Endodermal cell (in vitro differentiated cells): Measurements from ENCODE around the gene G3BP2. TPM values are rescaled to one million over a fixed set of nuclear protein-coding genes. Genes with fewer than 3 reads are reported as not detected.

Experiments
- DNase-seq: peaks from one replicate; pipeline ENCODE4 v3.0.0-alpha.2; 2017
- H3K27ac ChIP-seq: 2 replicates; pipeline ENCODE4 v1.5.1; 2013; ENCODE audit warnings: mild to moderate bottlenecking, low read depth, low read length, moderate library complexity
- H3K27me3 ChIP-seq: 2 replicates; pipeline ENCODE4 v1.6.1; 2013; ENCODE audit warnings: mild to moderate bottlenecking, low read length, moderate library complexity; ENCODE audit not compliant: insufficient read depth, control insufficient read depth, poor library complexity, severe bottlenecking
- H3K36me3 ChIP-seq: 2 replicates; pipeline ENCODE4 v1.7.0; 2013; ENCODE audit warnings: mild to moderate bottlenecking, low read length, moderate library complexity; ENCODE audit not compliant: control insufficient read depth, insufficient read depth
- H3K4me1 ChIP-seq: one replicate; pipeline ENCODE4 v1.7.0; 2013; ENCODE audit warnings: low read length; ENCODE audit not compliant: control insufficient read depth, insufficient read depth
- H3K4me3 ChIP-seq: 2 replicates; pipeline ENCODE4 v1.5.1; 2013; ENCODE audit warnings: mild to moderate bottlenecking, low read length, moderate library complexity
- H3K9ac ChIP-seq: 2 replicates; pipeline ENCODE4 v1.6.1; 2013; ENCODE audit warnings: mild to moderate bottlenecking, low read length, moderate library complexity; ENCODE audit not compliant: poor library complexity, severe bottlenecking; ENCODE audit errors: extremely low read depth
- H3K9me3 ChIP-seq: 2 replicates; pipeline ENCODE4 v1.6.1; 2013; ENCODE audit warnings: mild to moderate bottlenecking, low read length, moderate library complexity; ENCODE audit not compliant: control insufficient read depth
- H3K27ac Mint-ChIP-seq: 2 replicates; pipeline ENCODE4 v1.8.0; 2020; ENCODE audit warnings: mixed read lengths
- H3K27me3 Mint-ChIP-seq: 2 replicates; pipeline ENCODE4 v1.8.0; 2021; ENCODE audit warnings: mild to moderate bottlenecking, mixed read lengths; ENCODE audit not compliant: insufficient read depth
- H3K36me3 Mint-ChIP-seq: 2 replicates; pipeline ENCODE4 v1.8.0; 2020; ENCODE audit warnings: low read depth, mixed read lengths
- H3K4me1 Mint-ChIP-seq: 2 replicates; pipeline ENCODE4 v1.8.0; 2020; ENCODE audit warnings: mixed read lengths
- H3K4me3 Mint-ChIP-seq: 2 replicates; pipeline ENCODE4 v1.8.0; 2020; ENCODE audit warnings: mild to moderate bottlenecking, moderate library complexity, mixed read lengths
- H3K9me3 Mint-ChIP-seq: 2 replicates; pipeline ENCODE4 v1.8.0; 2020; ENCODE audit warnings: mild to moderate bottlenecking, mixed read lengths
- WGBS, 2 experiments: methylation state at CpG; one replicate each; pipeline versions ENCODE4 v1.1.5 to v1.1.7; 2013; ENCODE audit warnings: missing lambda C conversion rate in 2 of 2, mixed read lengths in 1 of 2; ENCODE audit not compliant: insufficient coverage in 1 of 2, insufficient read length in 1 of 2; 5-methylcytosine and 5-hydroxymethylcytosine counted together
- total RNA-seq, 2 donors: library from RNA; stranded (reverse); fragmentation: NEBNext Ultra II Directional in 1 of 2; extraction: Animal tissue kit (Norgen Biotek cat#: 25700) in 1 of 2; gene quantifications; 2 replicates in 1 of 2; 3 replicates in 1 of 2; pipeline ENCODE4 v1.2.1, GENCODE V29; 2021
- TF ChIP-seq, protein P1 (sequence below): fragments of 200-600 bp; sonication (generic); conservative IDR thresholded peaks from 2 replicates; pipeline ENCODE4 v1.5.0; 2021; ENCODE audit warnings: antibody characterized with exemption, mild to moderate bottlenecking

G3BP2 gene
- total RNA-seq, 2 donors from 2014 or later, result 176 to 183 TPM

GRCh38 chr4:75596061-75596460 lies 77.2 kb downstream of the G3BP2 start:
- H3K27ac Mint-ChIP-seq, result no peak overlapping the region
- no peaks in the 10 kb centered on the region for H3K4me1 Mint-ChIP-seq
- no peak overlapping the region for H3K4me3 ChIP-seq
- H3K4me3 Mint-ChIP-seq, result no peak overlapping the region
- no peaks in the 10 kb centered on the region for H3K4me1 ChIP-seq
- H3K27me3 Mint-ChIP-seq, result no peaks in the 10 kb centered on the region
- no peaks in the 10 kb centered on the region for H3K9me3 Mint-ChIP-seq
- no peak overlapping the region for H3K27ac ChIP-seq
- H3K36me3 Mint-ChIP-seq, result no peaks in the 10 kb centered on the region
- H3K27me3 ChIP-seq, result no peaks in the 10 kb centered on the region
- no peaks in the 10 kb centered on the region for H3K9me3 ChIP-seq
- no peak overlapping the region for H3K9ac ChIP-seq
- no peaks in the 10 kb centered on the region for H3K36me3 ChIP-seq
- WGBS, 2 experiments, result 95% methylated on average over 2 of the region's 3 CpGs; no CpG with 5 or more reads in 1 of the 2 experiments
- no peak for DNase-seq
- TF ChIP-seq, protein P1, sequence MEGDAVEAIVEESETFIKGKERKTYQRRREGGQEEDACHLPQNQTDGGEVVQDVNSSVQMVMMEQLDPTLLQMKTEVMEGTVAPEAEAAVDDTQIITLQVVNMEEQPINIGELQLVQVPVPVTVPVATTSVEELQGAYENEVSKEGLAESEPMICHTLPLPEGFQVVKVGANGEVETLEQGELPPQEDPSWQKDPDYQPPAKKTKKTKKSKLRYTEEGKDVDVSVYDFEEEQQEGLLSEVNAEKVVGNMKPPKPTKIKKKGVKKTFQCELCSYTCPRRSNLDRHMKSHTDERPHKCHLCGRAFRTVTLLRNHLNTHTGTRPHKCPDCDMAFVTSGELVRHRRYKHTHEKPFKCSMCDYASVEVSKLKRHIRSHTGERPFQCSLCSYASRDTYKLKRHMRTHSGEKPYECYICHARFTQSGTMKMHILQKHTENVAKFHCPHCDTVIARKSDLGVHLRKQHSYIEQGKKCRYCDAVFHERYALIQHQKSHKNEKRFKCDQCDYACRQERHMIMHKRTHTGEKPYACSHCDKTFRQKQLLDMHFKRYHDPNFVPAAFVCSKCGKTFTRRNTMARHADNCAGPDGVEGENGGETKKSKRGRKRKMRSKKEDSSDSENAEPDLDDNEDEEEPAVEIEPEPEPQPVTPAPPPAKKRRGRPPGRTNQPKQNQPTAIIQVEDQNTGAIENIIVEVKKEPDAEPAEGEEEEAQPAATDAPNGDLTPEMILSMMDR, result no peak

DNA sequence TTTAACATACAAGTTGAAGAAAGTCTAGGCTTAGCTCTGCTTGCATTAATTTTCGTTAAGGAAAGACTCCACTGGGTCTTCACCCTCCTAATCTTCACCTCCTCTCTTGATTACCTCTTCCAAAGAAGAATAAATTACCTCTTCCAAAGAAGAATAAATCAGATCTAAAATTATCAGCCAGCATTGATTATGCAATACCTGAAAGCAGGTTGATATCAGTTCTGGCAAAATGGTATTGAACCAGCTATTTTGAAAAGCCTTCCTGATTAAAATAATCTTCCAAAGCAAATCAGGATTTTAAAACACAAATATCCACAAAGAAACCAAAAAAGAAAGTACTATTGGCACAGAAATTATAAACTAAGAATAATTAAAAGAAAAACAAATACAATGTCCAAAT lies 79.8 kb downstream of the G3BP2 start:
- Histone ChIP-seq H3K27ac (no peak overlapping the region), H3K36me3 (no peaks in the 10 kb centered on the region), H3K4me1 (no peaks in the 10 kb centered on the region), H3K9ac (no peak overlapping the region), H3K4me3 (no peak overlapping the region), H3K9me3 (no peaks in the 10 kb centered on the region), H3K27me3 (no peaks in the 10 kb centered on the region)
- Mint-ChIP-seq H3K27ac (no peak overlapping the region), H3K27me3 (no peaks in the 10 kb centered on the region), H3K4me1 (no peaks in the 10 kb centered on the region), H3K36me3 (no peaks in the 10 kb centered on the region), H3K9me3 (no peaks in the 10 kb centered on the region), H3K4me3 (no peak overlapping the region)
- no peak for DNase-seq
- TF ChIP-seq, protein P1, result no peak
- WGBS, 2 experiments, result 79 to 100% methylated on average over 1 of the region's 1 CpG

Other genes with a start within 250 kb of the G3BP2 start
- gene RCHY1, start 159.0 kb downstream of the G3BP2 start, total RNA-seq, result 10 to 100 TPM; 35.5 to 35.7 TPM
- gene THAP6, start 158.9 kb downstream of the G3BP2 start, total RNA-seq, result 10 to 100 TPM; 13.7 to 25.0 TPM
- not detected for gene ODAPH, start 117.3 kb downstream of the G3BP2 start, total RNA-seq
- gene CDKL2, start 42.9 kb downstream of the G3BP2 start, total RNA-seq, result 1 to 10 TPM in 1 of 2 donors, under 1 TPM in 1; 0.37 to 1.3 TPM
- 10 to 100 TPM; 74.5 to 75.1 TPM for gene USO1, start 51.2 kb upstream of the G3BP2 start, total RNA-seq
- gene PPEF2, start 229.0 kb upstream of the G3BP2 start, total RNA-seq, result not detected